Measurements from ENCODE around the gene ASPSCR1.

DNA sequence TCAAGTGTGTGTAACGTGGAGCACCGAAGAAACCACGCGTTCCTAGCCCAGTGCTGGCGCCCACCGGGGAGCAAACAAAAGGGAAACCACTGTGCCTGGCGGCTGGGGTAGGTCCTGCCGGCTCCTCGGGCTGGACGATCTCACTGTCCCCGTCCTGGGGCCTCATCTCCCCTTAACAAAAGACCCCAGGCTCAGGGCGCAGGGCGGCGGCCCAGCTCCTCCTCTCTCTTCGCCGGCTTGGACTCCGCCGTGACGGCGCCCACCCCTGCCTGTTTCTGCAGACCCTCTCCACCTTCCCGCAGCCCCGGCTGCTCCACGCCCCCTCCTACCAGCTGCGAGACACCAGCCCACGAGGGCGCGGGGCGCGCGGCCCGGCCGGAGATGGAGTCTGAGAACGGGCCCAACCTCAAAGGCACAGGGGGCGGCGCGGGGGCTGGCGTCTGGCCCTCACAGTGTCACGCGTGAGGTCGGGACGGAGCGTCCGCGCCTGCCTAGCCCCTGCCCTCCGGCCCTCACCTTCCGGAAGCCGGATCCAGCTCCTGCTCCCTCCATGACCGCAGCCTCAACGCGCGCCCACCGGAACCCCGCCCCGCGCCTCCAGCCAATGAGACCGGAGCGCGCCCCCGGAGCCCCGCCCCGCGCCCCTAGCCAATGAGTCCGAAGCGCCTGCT is 45.0 kb downstream of the ASPSCR1 start, which contains the start of gene CENPX:
- TF ChIP-seq POLR2A (IDR thresholded peaks at IDR 0.05; ENCODE audit: extremely low read depth, insufficient read length) (peak; percentile 74), MYC (IDR thresholded peaks at IDR 0.05; ENCODE audit: low read depth, low read length) (peak; percentile 26; the same call in 1 of the 2 replicates)
- TF ChIP-seq, protein P1, sequence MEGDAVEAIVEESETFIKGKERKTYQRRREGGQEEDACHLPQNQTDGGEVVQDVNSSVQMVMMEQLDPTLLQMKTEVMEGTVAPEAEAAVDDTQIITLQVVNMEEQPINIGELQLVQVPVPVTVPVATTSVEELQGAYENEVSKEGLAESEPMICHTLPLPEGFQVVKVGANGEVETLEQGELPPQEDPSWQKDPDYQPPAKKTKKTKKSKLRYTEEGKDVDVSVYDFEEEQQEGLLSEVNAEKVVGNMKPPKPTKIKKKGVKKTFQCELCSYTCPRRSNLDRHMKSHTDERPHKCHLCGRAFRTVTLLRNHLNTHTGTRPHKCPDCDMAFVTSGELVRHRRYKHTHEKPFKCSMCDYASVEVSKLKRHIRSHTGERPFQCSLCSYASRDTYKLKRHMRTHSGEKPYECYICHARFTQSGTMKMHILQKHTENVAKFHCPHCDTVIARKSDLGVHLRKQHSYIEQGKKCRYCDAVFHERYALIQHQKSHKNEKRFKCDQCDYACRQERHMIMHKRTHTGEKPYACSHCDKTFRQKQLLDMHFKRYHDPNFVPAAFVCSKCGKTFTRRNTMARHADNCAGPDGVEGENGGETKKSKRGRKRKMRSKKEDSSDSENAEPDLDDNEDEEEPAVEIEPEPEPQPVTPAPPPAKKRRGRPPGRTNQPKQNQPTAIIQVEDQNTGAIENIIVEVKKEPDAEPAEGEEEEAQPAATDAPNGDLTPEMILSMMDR (IDR thresholded peaks at IDR 0.05; ENCODE audit: low read depth, low read length), result no peak
- TF ChIP-seq, protein P2, sequence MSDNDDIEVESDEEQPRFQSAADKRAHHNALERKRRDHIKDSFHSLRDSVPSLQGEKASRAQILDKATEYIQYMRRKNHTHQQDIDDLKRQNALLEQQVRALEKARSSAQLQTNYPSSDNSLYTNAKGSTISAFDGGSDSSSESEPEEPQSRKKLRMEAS (IDR thresholded peaks at IDR 0.05; ENCODE audit: low read depth, low read length), result no peak
